Activated CD4-positive, CD25-positive, alpha-beta regulatory T cell (primary cell): ENCODE measurements around the gene GRIN3B.

Experiments used
- DNase-seq, 4 experiments: peaks; one replicate each; lab custom pipeline; 2025; lab: John Stamatoyannopoulos, UW

Gene GRIN3B

GRCh38 chr19:964761-965694 is 35.2 kb upstream of the GRIN3B start:
- DNase-seq, result no peak

GRCh38 chr19:966485-967088 is 33.6 kb upstream of the GRIN3B start:
- no peak for DNase-seq

DNA sequence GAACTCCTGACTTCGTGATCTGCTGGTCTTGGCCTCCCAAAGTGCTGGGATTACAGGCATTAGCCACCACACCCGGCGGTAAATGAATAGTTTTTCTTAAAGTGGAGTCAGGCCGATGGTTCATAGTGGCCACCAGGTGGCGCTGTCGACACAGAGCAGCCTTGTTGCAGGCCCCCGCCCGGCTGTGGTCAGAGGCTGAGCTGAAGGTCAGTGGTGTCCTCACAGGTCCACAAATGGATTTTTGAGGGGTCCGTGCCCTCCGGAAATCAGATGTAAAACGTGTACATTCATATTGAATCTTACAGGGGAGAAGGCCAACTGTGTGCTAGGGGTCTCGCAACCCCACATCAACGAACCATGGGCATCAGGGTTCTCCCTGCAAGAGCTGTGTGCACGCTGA is 29.5 kb upstream of the GRIN3B start:
- no peak for DNase-seq

GRCh38 chr19:971795-972194 is 28.4 kb upstream of the GRIN3B start:
- no peak for DNase-seq

- DNase-seq, result no peak
Measured at GRCh38 chr19:972281-972680, 27.9 kb upstream of the GRIN3B start.

- no peak for DNase-seq
Measured at GRCh38 chr19:973726-974563, 26.3 kb upstream of the GRIN3B start.

DNA sequence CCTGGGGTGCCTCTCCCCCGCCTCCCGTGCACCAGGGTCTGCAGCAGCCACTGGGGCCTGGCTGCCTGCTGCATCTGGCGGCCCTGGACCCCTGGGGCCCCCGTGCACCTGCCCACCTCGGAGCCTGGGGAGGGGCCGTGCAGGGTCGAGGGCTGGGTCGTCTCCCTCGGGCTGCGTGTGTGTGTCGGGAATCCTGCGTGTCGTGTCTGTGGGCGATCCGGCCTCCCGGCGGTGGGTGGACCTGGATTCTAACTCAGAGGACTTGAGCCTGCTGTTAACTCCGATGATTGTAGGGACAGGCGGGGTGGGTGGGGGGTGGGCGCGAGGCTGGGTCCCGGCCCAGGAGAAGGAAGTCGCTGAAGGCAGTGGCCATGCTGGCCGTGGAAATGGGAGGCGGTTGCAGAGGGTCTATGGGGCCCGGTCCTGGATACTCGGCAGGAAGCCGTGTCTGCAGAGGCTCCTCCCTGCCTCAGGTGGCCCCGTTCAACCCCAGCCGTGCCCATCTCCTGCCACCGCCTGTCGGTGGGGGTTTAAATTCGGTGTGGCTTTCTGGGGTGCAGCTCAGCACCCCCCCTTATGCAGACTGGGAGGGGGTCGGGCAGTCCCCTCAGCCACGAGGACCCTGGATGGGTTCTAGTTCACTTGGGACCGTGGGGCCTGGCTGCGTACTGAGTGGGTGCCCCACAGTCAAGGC is 25.5 kb upstream of the GRIN3B start:
- DNase-seq, result no peak

DNA sequence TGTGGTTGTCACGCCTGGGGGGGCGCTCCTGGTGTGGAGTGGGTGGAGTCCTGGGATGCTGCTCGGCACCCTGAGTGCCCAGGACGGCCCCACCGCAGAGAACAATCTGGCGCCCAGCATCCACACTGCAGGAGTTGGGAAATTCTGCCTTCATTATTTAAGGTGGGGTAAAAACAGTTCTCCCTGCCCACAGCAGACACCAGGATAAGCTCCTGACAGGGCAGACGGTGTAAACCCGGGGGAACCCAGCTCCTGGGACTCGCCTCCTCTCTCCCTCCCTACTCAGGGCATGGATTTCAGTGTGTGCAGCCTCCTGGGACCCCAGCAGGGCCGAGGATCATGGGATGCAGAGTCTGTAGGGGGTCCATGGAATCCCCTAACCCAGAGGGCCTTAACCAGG is 23.7 kb upstream of the GRIN3B start:
- DNase-seq, result no peak

DNA sequence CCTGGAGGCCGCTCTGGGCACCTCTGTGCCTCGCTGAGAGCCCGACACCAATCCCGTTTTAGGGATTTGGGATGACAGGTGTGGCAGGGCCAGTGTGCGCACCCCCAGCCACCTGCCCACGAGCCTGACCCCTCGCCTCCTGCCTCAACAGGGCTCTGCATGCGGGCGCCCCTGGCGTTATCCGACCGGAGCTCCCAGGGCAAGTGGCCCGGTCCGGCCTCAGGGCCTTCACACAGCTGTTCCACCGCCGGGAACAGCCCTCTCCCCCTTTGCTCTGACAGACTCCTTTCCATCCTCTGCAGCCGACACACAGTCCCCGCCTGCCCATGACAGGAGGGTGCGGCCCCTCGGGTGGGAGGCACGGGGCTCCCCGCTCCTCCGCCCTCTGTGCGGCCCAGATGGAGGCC is 23.2 kb upstream of the GRIN3B start:
- no peak for DNase-seq

DNA sequence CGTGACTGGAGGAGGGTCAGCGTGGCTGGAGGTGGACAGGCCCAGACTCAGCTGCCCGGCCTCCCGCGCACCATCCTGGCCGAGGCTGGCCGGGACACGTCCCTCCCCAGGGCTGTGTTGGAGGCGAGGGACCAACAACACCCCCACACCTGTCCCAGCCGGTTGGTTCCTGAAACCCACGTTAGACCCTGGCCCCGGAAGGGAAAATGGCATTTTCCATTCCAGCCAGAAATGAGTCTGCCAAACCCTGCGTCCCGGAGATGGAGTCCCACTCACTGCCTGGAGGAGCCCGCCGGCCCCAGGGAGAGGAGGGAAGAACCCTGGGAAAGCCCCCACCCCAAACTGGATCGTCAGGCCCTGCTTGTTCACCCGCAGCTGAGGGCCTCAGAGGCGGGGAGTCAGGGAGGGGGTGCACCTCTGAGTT is 20.9 kb upstream of the GRIN3B start:
- DNase-seq, result no peak

GRCh38 chr19:980133-980998 is 19.9 kb upstream of the GRIN3B start:
- no peak for DNase-seq

DNA sequence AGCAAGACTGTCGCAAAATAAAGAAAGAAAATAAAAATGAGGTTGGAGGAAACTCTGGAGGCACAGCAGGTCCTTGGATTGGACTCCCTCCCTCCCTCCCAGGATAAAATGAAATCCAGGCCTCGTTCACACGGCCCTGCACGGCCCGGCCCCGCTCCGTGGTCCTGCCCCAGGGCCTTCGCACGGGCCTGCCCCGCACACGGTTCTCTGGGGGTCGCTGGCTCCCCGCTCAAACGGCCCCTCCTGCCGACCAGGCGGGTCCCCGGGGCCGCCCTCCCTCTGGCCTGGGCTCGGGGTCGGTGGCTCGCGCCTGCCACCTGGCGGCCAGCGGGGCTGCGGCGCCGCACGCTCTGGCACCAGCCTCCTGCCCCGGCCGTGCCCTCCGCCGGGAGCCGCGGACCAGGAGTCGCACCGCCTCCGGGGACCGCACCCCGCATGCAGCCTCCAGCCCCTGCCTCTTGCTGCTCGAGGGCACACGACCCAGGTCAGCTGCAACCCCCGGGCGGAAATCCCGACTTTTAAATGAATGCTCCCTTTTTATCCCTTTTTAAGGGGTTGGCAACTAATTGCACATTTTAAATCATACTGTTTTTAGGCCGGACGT is 17.6 kb upstream of the GRIN3B start:
- DNase-seq, result peak; percentile 52 to 66 (median 57)

GRCh38 chr19:984165-984967 is 15.9 kb upstream of the GRIN3B start, which contains the start of gene WDR18:
WDR18 (plus strand) TSS chr19:984345; CDS start chr19:984354, 9 bp downstream.
- peak; percentile 74 to 82 (median 77) for DNase-seq

DNA sequence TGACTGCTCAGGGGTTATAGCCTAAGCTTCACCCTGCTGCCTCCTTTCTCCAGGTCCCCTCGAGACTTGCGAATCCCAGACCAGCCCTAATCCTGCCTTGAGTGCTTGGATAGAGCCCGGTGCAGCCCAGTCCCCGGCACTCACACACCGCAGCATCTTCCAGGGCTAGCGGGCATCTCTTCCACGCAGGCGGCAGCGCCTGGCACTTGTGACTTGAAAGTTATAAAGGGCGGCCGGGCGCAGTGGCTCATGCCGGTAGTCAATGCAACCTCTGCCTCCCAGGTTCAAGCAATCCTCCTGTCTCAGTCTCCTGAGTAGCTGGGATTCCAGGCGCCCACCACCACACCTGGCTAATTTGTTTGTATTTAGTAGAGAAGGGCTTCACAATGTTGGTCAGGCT is 14.1 kb upstream of the GRIN3B start:
- no peak for DNase-seq

- no peak for DNase-seq
Measured at GRCh38 chr19:988081-988480, 12.1 kb upstream of the GRIN3B start.

DNA sequence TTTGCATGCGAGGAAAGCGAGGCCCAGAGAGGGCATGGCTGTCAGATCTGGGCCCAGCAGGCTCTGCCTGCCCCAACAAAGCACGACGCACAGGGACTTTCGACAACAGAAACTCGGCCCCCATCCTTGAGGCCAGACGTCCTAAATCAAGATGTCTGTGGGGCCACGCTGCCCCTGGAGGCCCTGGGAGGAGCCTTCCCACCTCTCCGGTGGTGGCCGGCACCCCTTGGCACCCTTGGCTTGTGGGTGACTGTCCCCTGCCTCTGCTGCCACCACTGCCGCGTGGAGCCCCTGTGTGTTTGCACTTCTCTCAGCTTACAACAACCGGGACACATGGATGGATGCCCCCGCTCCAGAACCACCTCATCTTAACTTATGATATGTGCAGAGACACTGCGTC is 11.7 kb upstream of the GRIN3B start:
- no peak for DNase-seq

GRCh38 chr19:989381-990081 is 10.7 kb upstream of the GRIN3B start:
- no peak for DNase-seq

DNA sequence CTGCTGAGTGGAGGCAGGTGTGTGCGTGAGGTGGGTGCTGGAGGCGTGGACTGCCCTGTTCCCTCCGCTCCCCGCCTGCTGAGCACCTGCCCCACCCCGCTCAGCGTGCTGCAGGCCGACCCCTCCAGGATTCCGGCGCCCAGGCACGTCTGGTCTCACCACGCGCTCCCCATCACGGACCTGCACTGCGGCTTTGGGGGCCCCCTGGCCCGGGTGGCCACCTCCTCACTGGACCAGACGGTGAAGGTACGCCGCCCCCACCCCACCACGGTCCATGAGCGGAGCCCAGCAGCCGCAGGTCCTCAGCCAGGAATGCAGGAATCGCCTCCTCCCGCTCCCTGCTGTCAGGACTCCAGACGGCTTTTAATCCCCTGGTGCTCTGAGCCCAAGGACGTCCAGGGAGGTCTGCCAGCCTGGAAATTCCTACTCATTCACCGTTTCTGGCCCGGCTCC is 10.1 kb upstream of the GRIN3B start:
- no peak for DNase-seq

- DNase-seq, result no peak
Measured at GRCh38 chr19:990746-991145, 9.5 kb upstream of the GRIN3B start.
